GM12878 (cell line): ENCODE data around the gene KCNK1. TPM values are rescaled to one million over a fixed set of nuclear protein-coding genes. Genes with fewer than 3 reads are reported as not detected.

Source experiments
- ATAC-seq: fragments of 200-7000 bp; cut with Tn5 transposase; 3 replicates; pipeline ENCODE4 v1.9.1; 2020; ENCODE audit warnings: mild to moderate bottlenecking, moderate library complexity
- BruUV-seq: library from RNA; stranded (reverse); fragments of 400-500 nt; replicated peaks from 2 replicates; lab custom pipeline; 2021; lab: Mats Ljungman, UMichigan
- CTCF ChIA-PET: fragments of 300-600 bp; sonication (Branson Sonifier 250); formaldehyde crosslinking; extraction: SDS; loops from one replicate; lab custom pipeline; 2021; ENCODE audit warnings: inconsistent platforms; lab: Yijun Ruan, JAX
- POLR2A ChIA-PET: fragments of 350-600 bp; formaldehyde crosslinking; extraction: SDS; loops from one replicate; lab custom pipeline; 2021; ENCODE audit warnings: inconsistent platforms; lab: Charles Lee
- RAD21 ChIA-PET: fragments of 300-600 bp; sonication (Branson Sonifier 250); formaldehyde crosslinking; loops from one replicate; lab custom pipeline; 2023; ENCODE audit warnings: antibody characterized with exemption; ENCODE audit not compliant: unreplicated experiment; lab: Charles Lee
- SMC1A ChIA-PET: fragments of 300-600 bp; sonication (Branson Sonifier 250); formaldehyde crosslinking; loops from one replicate; lab custom pipeline; 2023; ENCODE audit not compliant: unreplicated experiment, uncharacterized antibody; lab: Charles Lee
- DNase-seq: peaks from one replicate; pipeline ENCODE4 v3.0.0-alpha.2; 2011; ENCODE audit warnings: low read depth, low spot score
- FAIRE-seq: peaks from 3 replicates; lab custom pipeline; 2011; peaks lifted over from hg19 to GRCh38; lab: Jason Lieb, UNC
- H2AFZ ChIP-seq: 2 replicates; pipeline ENCODE4 v1.6.0; 2011; ENCODE audit warnings: low read depth, low read length, control low read depth; ENCODE audit not compliant: control insufficient read depth
- H3K27ac ChIP-seq: 2 replicates; pipeline ENCODE4 v1.5.1; 2011; ENCODE audit warnings: control low read depth; ENCODE audit not compliant: control insufficient read depth, insufficient read depth
- H3K27me3 ChIP-seq, 2 experiments: replicated peaks in 1 of 2; 2 replicates each; pipeline versions ENCODE4 v1.6.0 to v1.6.1; 2011; ENCODE audit warnings: low read length in 1 of 2; ENCODE audit not compliant: control insufficient read depth in 2 of 2, insufficient read depth in 2 of 2
- H3K36me3 ChIP-seq, 2 experiments: 2 replicates each; pipeline ENCODE4 v1.5.1; 2011; ENCODE audit warnings: low read length in 1 of 2; ENCODE audit not compliant: control insufficient read depth in 2 of 2, insufficient read depth in 2 of 2
- H3K4me1 ChIP-seq: 2 replicates; pipeline ENCODE4 v1.6.1; 2011; ENCODE audit warnings: mild to moderate bottlenecking, low read length, moderate library complexity, mixed read lengths; ENCODE audit not compliant: control insufficient read depth, insufficient read depth
- H3K4me2 ChIP-seq: 2 replicates; pipeline ENCODE4 v1.6.0; 2011; ENCODE audit warnings: control low read depth; ENCODE audit not compliant: control insufficient read depth, insufficient read depth
- H3K4me3 ChIP-seq: fragments of 200-600 bp; sonication (generic); 2 replicates; pipeline ENCODE4 v1.5.1; 2016
- H3K79me2 ChIP-seq: 2 replicates; pipeline ENCODE4 v1.6.0; 2011; ENCODE audit warnings: low read length; ENCODE audit not compliant: control insufficient read depth, insufficient read depth
- H3K9ac ChIP-seq: 2 replicates; pipeline ENCODE4 v1.8.0; 2011; ENCODE audit warnings: low read length, control low read depth, mixed read lengths; ENCODE audit not compliant: control insufficient read depth, insufficient read depth
- H3K9me3 ChIP-seq: replicated peaks from 3 replicates; pipeline ENCODE4 v1.5.1; 2011; ENCODE audit warnings: mild to moderate bottlenecking, low read length; ENCODE audit not compliant: control insufficient read depth, insufficient read depth
- H4K20me1 ChIP-seq: 2 replicates; pipeline ENCODE4 v1.6.0; 2011; ENCODE audit not compliant: control insufficient read depth, insufficient read depth
- BCL3 ChIP-seq: IDR thresholded peaks from 2 replicates; pipeline ENCODE4 v1.6.1; 2011; ENCODE audit warnings: borderline replicate concordance, low read depth, mild to moderate bottlenecking, moderate library complexity, low read length; ENCODE audit not compliant: insufficient read depth, poor library complexity, severe bottlenecking
- ETV6 ChIP-seq, 2 experiments: fragments of 450-650 bp in 1 of 2; IDR thresholded peaks in 1 of 2; conservative IDR thresholded peaks in 1 of 2; 2 replicates each; pipeline ENCODE4 v1.6.1; 2014; ENCODE audit warnings: antibody characterized with exemption in 1 of 2, borderline replicate concordance in 1 of 2, low read depth in 1 of 2, mild to moderate bottlenecking in 1 of 2, moderate library complexity in 1 of 2
- EZH2 ChIP-seq: IDR thresholded peaks from 2 replicates; pipeline ENCODE4 v1.6.1; 2012; ENCODE audit warnings: low read depth, mild to moderate bottlenecking, control low read depth, inconsistent platforms, low read length, borderline replicate concordance; ENCODE audit not compliant: control insufficient read depth
- GABPA ChIP-seq: IDR thresholded peaks from 2 replicates; pipeline ENCODE4 v1.6.1; 2014; ENCODE audit warnings: antibody characterized with exemption, low read depth, mild to moderate bottlenecking, inconsistent platforms
- JUNB ChIP-seq: IDR thresholded peaks from 2 replicates; pipeline ENCODE4 v1.6.1; 2016; ENCODE audit warnings: antibody characterized with exemption, mild to moderate bottlenecking
- MTA2 ChIP-seq: fragments of 450-650 bp; IDR thresholded peaks from 2 replicates; pipeline ENCODE4 v1.6.1; 2016; ENCODE audit warnings: low read depth, mild to moderate bottlenecking, moderate library complexity
- SPI1 ChIP-seq: IDR thresholded peaks from 2 replicates; pipeline ENCODE4 v1.6.1; 2011; ENCODE audit warnings: low read depth, mild to moderate bottlenecking, low read length, moderate library complexity, borderline replicate concordance; ENCODE audit not compliant: insufficient read depth
- ZNF687 ChIP-seq: fragments of 450-650 bp; IDR thresholded peaks from 2 replicates; pipeline ENCODE4 v1.6.1; 2017; ENCODE audit warnings: mild to moderate bottlenecking, moderate library complexity
- ZZZ3 ChIP-seq: IDR thresholded peaks from 2 replicates; pipeline ENCODE4 v1.6.1; 2011; ENCODE audit warnings: low read depth; ENCODE audit not compliant: control insufficient read depth, insufficient read length
- WGBS: methylation state at CpG from one replicate; pipeline ENCODE4 v1.1.6; 2016; ENCODE audit warnings: low lambda C conversion rate; ENCODE audit not compliant: insufficient replicate concordance, insufficient coverage; ENCODE audit errors: missing lambda C conversion rate; 5-methylcytosine and 5-hydroxymethylcytosine counted together
- in situ Hi-C: fragments of 300-500 bp; cut with MboI; formaldehyde crosslinking; loops from 9 replicates; pipeline ENCODE4 v1.14.3; 2018; ENCODE audit warnings: mixed read lengths
- intact Hi-C: fragments of 100-400 bp; cut with micrococcal nuclease; formaldehyde crosslinking; loops from one replicate; pipeline ENCODE4 v1.14.2; 2022; ENCODE audit not compliant: unreplicated experiment
- polyA plus RNA-seq, 11 experiments: library from polyadenylated mRNA; depleted of rRNA in 4 of 11; unstranded in 6 of 11; stranded (reverse) in 5 of 11; fragments of >200 nt; fragmentation: Nextera tagmentation in 4 of 11; fragmentation: Illumina TruSeq in 1 of 11; extraction: Ambion mirVana in 4 of 11; extraction: Trizol in 1 of 11; gene quantifications; 1 replicate in 1 of 11; 2 replicates in 10 of 11; pipeline versions ENCODE4 v1.2.1 to v1.2.3, GENCODE V29; 2011 to 2016; ENCODE audit warnings: inconsistent platforms in 2 of 11, missing spikeins in 2 of 11, low read depth in 1 of 11
- total RNA-seq, 4 experiments: library from RNA; depleted of rRNA in 3 of 4; stranded (reverse); fragments of >200 nt in 3 of 4; fragmentation: Illumina TruSeq in 1 of 4; extraction: Trizol in 1 of 4; gene quantifications; 2 replicates each; pipeline versions ENCODE4 v1.2.1 to v1.2.3, GENCODE V29; 2013 to 2021

The KCNK1 gene
- total and polyA plus RNA-seq, 10 of the 15 experiments (the other 5 are each of a cell fraction or from before 2014, with no cell fraction given), result 9.4 to 27.6 (median 15.1) TPM

- Histone ChIP-seq H3K4me3 (peak overlapping the region; percentile 7; the same call in 1 of the 2 replicates), H3K9me3 (no peaks in the 10 kb centered on the region; the same call in 2 of the 3 replicates), H4K20me1 (no peaks in the 10 kb centered on the region), H3K36me3 (no peaks in the 10 kb centered on the region)
- ChIA-PET RAD21 (interaction anchor here (1.1 to 5.7 kb wide), 7 partner anchors 18 to 176 kb away, joined by 3 to 39 read pairs (median 4); no protein-coding TSS in a partner anchor), CTCF (interaction anchor here (1.1 to 2.2 kb wide), 4 partner anchors 11 to 42 kb away, joined by 3 to 10 read pairs (median 4); no protein-coding TSS in a partner anchor), POLR2A (interaction anchor here (0.8 to 4.9 kb wide), 5 partner anchors 15 to 78 kb away, joined by 3 to 25 read pairs (median 3); no protein-coding TSS in a partner anchor)
- FAIRE-seq (peak; percentile 27), ATAC-seq (peak; percentile 39)
- 87% methylated on average over 1 of the region's 1 CpG for WGBS
- no TSS peak for BruUV-seq
- intact Hi-C loops, result loop anchor here (1.0 to 5.0 kb wide), 3 partner anchors 56 to 175 kb away; no protein-coding TSS in a partner anchor
- 0 out of 2 replicates have a peak, but pooled peaks have one; percentile 35 for TF ChIP-seq GABPA
- peak; percentile 54; the same call in 1 of the 2 replicates for TF ChIP-seq MTA2
- TF ChIP-seq ZZZ3, result no peak
- 0 out of 2 replicates have a peak, but pooled peaks have one; percentile 27 for TF ChIP-seq JUNB
- TF ChIP-seq ZNF687, result peak; percentile 83
- peak; percentile 68; the same call in 1 of the 2 replicates for TF ChIP-seq SPI1
- peak in 1 of 2 experiments; percentile 29; a peak in 1 of 4 replicates for TF ChIP-seq ETV6 (conservative IDR thresholded peaks at IDR 0.05 in 1 of 2, IDR thresholded peaks at IDR 0.05 in 1 of 2; ENCODE audit: borderline replicate concordance in 1 of 2, low read depth in 1 of 2)
- TF ChIP-seq EZH2, result no peak
- TF ChIP-seq BCL3, result peak; percentile 16
- TF ChIP-seq, all 136 proteins: peak for 7
- H3K27ac ChIP-seq, result peak overlapping the region; percentile 42; the same call in 1 of the 2 replicates
- H3K27me3 ChIP-seq, result no peaks in the 10 kb centered on the region
- peaks cover 31% of the 10 kb centered on the region for H3K79me2 ChIP-seq
- SMC1A ChIA-PET, result interaction anchor here (0.6 to 4.4 kb wide), 9 partner anchors 9 to 175 kb away, joined by 3 to 26 read pairs (median 5); no protein-coding TSS in a partner anchor
- peaks cover 23% of the 10 kb centered on the region for H3K4me1 ChIP-seq
- no peak overlapping the region for H3K9ac ChIP-seq
- DNase-seq, result no peak
- H2AFZ ChIP-seq, result no peak overlapping the region
- peak overlapping the region; percentile 97 for H3K4me2 ChIP-seq
- in situ Hi-C loops, result no loop called here
These were observed 3.1 kb downstream of the KCNK1 start for GRCh38 chr1:233617025-233617424.
